Islet of Langerhans (tissue), 1 donor: ENCODE data around the gene TECPR2.
"Not testable (repeated sequence)": the region's sequence is repeated elsewhere in the genome, so short reads cannot be mapped to it uniquely, and the experiment has no call there.

Source experiments
- FAIRE-seq: peaks from one replicate; lab custom pipeline; 2011; peaks lifted over from hg19 to GRCh38; lab: Jason Lieb, UNC

The TECPR2 gene

GRCh38 chr14:102532204-102532658 is 169.5 kb downstream of the TECPR2 start:
- FAIRE-seq: no peak

- FAIRE-seq: no peak
Observed at GRCh38 chr14:102537981-102538601, 175.3 kb downstream of the TECPR2 start.

- FAIRE-seq: no peak
Observed at GRCh38 chr14:102538602-102539543, 176.1 kb downstream of the TECPR2 start.

GRCh38 chr14:102539544-102540314 is 177.0 kb downstream of the TECPR2 start:
- no peak for FAIRE-seq

- no peak for FAIRE-seq
Observed at GRCh38 chr14:102540315-102541028, 177.7 kb downstream of the TECPR2 start.

GRCh38 chr14:102541029-102541491 is 178.3 kb downstream of the TECPR2 start:
- FAIRE-seq: not testable (repeated sequence)

- no peak for FAIRE-seq
Observed at GRCh38 chr14:102541771-102542170, 179.0 kb downstream of the TECPR2 start.

- FAIRE-seq: no peak
Observed at GRCh38 chr14:102544046-102544746, 181.5 kb downstream of the TECPR2 start.

- FAIRE-seq: no peak
Observed at GRCh38 chr14:102544747-102545460, 182.2 kb downstream of the TECPR2 start.

- FAIRE-seq: no peak
Observed at GRCh38 chr14:102545461-102546265, 182.9 kb downstream of the TECPR2 start.

GRCh38 chr14:102548616-102549240 is 186.0 kb downstream of the TECPR2 start:
- FAIRE-seq: no peak

GRCh38 chr14:102550927-102551401 is 188.2 kb downstream of the TECPR2 start:
- not testable (repeated sequence) for FAIRE-seq
